ENCODE results near the gene ARIH1. TPM values are rescaled to one million over a fixed set of nuclear protein-coding genes. Genes with fewer than 3 reads are reported as not detected.
"Not testable (repeated sequence)": the region's sequence is repeated elsewhere in the genome, so short reads cannot be mapped to it uniquely, and the experiment has no call there.

Gene ARIH1
- 36.5 and 40.3 TPM in 2 replicates for total RNA-seq

DNA sequence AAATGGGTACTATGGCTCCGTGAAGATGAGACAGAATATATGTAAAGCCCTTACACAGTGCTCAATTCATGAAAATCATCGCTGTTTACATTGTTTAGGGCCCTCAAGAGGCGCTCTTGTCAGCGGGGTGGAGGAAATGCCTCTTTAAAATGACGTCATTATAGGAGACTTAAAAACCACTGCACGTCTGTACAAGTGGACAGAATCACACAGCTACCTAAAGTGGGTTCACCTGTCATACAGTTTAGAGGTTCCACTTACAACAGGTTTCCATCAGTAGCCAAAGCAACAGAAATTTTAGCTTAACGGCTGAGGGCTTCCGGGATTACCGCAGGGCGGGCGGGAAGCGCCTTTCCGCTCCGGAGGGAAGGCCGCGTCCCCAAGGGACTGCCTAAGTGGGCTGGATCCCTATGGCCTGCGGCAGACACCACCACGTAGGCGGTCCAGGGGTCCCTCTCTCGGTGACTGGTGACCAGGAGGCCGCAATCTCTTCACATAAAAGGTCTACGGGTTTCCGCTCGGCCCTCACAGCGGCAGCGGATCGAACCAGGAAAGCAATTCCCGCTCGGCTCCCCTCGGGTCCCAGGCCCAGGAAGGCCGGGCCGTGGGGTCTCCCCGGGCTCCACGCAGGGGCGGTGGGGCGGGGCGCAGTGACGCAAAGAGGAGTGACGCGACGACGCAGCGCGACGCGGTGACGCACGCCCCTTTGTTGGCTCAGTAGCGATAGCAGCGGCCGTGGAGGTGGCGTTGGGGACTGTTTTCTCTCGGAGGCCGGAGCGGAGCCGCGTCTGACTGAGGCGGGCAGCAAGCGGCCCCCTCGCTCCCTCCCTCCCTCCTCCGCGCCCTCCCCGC lies at the start of gene ARIH1:
ARIH1 (plus strand) TSS at position 717 of the 852 bp plus-strand sequence. CDS start 310 bp downstream, outside the sequence.
- peak; percentile 73 for DNase-seq (ENCODE audit: extremely low read depth, low read depth, low spot score)

GRCh38 chr15:72426753-72427152 lies 47.4 kb upstream of the ARIH1 start:
- DNase-seq (ENCODE audit: extremely low read depth, low read depth, low spot score) = no peak

DNA sequence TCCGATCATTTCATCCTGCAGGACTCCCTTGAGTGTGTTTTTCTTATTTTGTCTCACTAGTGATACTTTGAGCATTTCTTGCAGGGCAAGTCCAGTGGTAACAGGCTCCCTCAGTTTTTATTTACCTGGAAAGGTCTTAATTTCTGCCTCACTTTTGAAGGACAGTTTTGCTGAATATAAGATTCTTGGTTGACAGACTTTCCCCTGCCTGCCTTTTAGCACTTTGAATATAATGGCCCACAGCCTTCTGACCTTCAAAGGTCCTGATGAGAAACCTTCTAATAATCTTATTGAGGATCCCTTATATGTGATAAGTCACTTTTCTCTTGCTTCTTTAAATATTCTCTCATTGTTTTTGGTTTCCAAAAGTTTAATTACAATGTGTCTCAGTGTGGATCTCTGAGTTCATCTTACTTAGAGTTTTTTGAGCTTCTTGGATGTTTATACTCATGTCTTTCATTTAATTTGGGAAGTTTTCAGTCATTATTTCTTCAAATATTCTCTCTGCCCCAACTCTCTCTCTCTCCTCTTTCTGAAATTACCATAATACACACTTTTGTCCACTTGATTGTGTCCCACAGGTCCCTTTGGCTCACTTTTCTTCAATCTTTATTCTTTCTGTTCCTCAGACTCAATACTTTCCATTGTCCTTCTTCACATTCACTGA lies 36.3 kb upstream of the ARIH1 start:
- DNase-seq (ENCODE audit: extremely low read depth, low read depth, low spot score) = no peak

DNA sequence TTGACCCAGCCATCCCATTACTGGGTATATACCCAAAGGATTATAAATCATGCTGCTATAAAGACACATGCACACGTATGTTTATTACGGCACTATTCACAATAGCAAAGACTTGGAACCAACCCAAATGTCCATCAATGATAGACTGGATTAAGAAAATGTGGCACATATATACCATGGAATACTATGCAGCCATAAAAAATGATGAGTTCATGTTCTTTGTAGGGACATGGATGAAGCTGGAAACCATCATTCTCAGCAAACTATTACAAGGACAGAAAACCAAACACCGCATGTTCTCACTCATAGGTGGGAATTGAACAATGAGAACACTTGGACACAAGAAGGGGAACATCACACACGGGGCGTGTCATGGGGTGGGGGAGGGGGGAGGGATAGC lies 31.3 kb upstream of the ARIH1 start:
- not testable (repeated sequence) for DNase-seq (ENCODE audit: extremely low read depth, low read depth, low spot score)

DNA sequence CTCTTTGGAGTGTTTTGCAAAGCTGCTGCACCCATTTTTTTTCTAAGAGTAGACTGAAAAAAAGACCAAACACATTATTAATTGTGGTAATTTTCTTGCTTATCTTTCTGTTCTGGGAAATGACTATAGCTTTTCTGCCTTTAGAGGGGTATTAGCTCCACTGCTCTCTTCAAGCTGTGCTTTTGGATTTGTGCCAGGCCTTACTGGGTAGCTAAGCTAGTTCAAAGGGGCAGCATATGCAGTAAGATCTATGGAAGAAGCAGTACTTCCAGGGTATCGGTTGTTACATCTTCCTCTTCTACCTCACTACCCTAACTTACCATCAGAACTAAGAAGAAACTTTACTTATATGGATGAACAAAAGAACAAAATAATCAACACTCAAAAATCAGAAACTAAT lies 28.7 kb upstream of the ARIH1 start:
- DNase-seq (ENCODE audit: extremely low read depth, low read depth, low spot score) = no peak

GRCh38 chr15:72450805-72451204 lies 23.3 kb upstream of the ARIH1 start:
- no peak for DNase-seq (ENCODE audit: extremely low read depth, low read depth, low spot score)

DNA sequence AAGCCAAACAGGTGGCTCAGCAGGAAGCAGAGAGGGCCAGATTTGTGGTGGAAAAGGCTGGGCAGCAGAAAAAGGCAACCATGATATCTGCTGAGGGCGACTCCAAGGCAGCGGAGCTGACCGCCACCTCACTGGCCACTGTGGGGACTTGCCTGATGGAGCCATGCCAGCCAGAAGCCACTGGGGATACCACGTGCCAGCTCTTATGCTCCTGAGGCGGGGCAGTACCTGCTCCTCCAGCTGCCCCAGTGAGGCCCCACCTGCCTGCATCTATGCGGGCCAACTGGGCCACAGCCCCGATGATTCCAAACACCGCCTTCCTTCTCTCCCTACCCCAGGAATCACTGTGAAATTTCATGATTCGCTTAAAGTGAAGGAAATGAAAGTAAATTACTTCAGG lies 22.9 kb upstream of the ARIH1 start:
- no peak for DNase-seq (ENCODE audit: extremely low read depth, low read depth, low spot score)

DNA sequence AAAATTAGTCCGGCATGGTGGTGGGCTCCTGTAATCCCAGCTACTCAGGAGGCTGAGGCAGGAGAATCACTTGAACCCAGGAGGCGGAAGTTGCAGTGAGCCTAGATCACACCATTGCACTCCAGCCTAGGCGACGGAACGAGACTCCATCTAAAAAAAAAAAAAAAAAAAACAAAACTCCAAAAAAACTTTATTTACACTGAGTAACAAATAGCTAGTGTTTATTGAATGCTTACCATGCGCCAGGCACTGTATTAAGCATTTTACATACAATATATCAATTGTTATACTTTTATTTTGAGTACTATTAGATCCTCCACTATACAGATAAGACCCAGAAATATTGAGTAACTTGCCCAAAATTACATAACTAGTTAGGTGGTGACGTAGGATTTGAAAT lies 17.4 kb upstream of the ARIH1 start:
- DNase-seq (ENCODE audit: extremely low read depth, low read depth, low spot score) = no peak

DNA sequence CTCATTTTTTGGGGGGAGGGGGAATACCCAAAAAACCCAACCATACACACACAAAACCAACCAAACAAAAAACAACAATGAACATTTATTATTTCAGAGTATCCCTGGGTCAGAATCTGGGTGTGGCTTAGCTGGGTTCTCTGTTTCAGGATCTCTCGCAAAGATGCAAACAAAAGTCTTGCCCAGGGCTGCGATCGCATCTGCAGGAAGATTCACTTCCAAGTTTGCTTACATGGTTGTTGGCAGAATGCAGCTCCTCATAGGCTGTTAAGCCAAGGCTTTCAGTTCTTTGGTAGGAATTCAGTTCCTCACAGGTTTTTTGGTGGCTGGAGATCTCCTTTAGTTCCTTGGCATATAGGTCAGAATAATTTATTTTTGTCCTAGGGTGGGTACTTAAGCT lies 13.7 kb upstream of the ARIH1 start:
- no peak for DNase-seq (ENCODE audit: extremely low read depth, low read depth, low spot score)

DNA sequence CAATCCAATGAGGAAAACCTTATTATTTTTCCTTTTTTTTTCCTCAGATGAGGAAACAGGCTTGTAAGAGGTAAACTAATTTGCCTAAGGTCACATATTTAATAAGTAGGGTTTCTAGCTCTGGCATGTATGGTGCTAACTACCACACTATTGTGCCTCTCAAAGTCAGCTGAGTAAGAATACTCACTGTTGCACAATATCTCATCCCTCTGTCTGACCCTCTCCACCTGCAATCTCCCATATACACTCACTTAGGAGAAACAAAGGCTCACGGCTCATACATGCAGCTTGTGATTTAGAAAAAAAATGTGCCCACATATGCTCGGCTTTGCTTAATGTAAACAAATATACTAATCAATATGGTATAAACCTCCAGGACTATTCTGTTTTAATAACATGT lies 10.4 kb upstream of the ARIH1 start:
- no peak for DNase-seq (ENCODE audit: extremely low read depth, low read depth, low spot score)

DNA sequence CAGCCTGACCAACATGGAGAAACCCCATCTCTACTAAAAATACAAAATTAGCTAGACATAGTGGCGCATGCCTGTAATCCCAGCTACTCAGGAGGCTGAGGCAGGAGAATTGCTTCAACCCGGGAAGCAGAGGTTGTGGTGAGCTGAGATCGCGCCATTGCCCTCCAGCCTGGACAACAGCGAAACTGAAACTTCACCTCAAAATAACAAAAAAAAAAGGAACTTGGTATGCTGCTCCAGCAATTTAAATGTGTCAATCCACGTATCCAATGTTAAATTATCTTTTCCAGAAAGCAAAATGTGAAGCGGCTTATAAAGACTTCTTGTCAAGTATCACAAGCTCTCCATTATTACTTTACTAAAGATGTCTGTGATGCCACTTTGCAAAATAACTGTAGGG lies 9.9 kb upstream of the ARIH1 start:
- DNase-seq (ENCODE audit: extremely low read depth, low read depth, low spot score) = no peak

GRCh38 chr15:72468103-72468502 lies 6.0 kb upstream of the ARIH1 start:
- DNase-seq (ENCODE audit: extremely low read depth, low read depth, low spot score) = no peak

GRCh38 chr15:72472992-72473610 lies 1.0 kb upstream of the ARIH1 start:
- DNase-seq (ENCODE audit: extremely low read depth, low read depth, low spot score) = no peak

DNA sequence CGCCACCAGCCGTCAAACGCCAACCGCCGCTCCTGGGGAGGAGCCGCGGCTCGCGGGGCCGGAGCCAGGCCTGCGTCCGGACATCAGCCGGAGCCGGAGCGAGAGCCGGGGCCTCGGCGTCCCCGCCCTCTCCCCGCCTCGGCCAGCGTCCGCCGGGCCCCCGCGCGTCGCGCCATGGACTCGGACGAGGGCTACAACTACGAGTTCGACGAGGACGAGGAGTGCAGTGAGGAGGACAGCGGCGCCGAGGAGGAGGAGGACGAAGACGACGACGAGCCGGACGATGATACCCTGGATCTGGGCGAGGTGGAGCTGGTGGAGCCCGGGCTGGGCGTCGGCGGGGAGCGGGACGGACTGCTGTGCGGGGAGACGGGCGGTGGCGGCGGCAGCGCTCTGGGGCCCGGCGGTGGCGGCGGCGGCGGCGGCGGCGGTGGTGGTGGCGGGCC lies 359 bp downstream of the ARIH1 start:
- no peak for DNase-seq (ENCODE audit: extremely low read depth, low read depth, low spot score)

DNA sequence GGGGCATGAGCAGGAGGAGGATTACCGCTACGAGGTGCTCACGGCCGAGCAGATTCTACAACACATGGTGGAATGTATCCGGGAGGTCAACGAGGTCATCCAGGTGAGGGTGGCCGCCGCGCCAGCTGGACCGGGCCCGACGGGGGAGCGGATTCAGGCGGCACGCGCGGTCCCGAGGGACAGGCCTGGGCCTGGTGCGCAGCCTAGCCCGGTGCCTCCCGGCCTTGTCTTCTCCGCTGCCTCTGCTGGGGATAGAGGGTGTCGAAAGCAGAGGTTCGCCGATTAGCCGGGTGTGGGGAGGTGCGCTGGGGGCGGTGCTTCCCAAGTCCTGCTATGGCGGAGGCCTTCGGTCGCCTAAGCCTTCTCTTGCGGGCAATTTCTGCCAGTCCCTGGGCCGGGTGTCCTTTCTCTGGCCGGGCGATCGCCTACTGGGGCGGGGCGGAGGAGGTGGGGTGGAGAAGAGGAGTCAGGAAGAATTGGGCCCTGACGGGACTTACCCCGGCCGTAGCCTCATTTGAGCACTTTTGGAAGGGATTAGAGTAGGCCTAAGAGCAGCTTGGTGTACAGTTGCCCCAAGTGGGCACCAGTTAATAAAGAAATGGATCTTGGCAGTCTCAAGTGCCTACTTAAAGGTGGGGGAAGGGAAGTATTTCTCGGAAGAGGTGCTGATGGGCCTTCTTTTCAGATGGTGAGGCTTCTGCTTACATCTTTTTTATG lies 940 bp downstream of the ARIH1 start:
- no peak for DNase-seq (ENCODE audit: extremely low read depth, low read depth, low spot score)

DNA sequence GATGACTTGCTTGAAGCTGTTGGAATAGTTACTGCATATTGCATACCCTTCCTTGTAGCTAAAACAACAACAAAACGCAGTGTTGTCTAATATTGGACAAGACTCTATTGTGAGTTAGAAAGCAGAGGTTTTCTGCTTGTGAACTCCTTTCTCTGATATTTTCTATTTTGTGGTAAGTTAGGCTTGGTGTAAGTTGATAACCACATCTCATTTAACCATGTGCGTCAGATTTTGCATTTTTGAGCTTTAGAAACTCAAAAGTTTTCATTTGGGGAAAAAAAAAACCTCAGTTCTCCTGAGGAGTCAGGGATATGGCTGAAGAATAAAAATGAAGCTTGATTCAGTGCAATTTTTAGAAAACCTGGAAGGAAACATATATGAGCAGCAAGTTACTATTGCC lies 1.5 kb downstream of the ARIH1 start:
- no peak for DNase-seq (ENCODE audit: extremely low read depth, low read depth, low spot score)

- not testable (repeated sequence) for DNase-seq (ENCODE audit: extremely low read depth, low read depth, low spot score)
Observed at GRCh38 chr15:72476330-72476729, 2.2 kb downstream of the ARIH1 start.

GRCh38 chr15:72481015-72481659 lies 7.0 kb downstream of the ARIH1 start:
- DNase-seq (ENCODE audit: extremely low read depth, low read depth, low spot score) = no peak

DNA sequence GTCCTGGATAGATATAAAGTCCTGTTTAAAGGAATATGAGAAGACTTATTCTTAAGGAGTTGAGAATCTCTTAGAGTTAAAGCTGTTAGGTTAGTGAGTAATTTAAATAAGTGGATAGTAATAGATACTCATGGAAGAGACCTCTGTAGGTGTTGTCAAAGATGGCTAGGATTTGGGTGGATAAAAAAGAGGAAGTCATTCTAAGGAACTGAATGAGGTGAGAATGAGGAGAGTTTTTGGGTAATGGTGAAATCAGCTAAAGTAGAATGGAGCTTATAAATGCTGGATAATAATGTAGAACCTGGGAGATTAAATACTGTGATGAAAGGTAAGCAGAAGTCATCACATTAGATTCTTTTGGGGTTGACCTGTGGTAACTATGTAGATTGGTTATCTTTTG lies 8.1 kb downstream of the ARIH1 start:
- no peak for DNase-seq (ENCODE audit: extremely low read depth, low read depth, low spot score)

DNA sequence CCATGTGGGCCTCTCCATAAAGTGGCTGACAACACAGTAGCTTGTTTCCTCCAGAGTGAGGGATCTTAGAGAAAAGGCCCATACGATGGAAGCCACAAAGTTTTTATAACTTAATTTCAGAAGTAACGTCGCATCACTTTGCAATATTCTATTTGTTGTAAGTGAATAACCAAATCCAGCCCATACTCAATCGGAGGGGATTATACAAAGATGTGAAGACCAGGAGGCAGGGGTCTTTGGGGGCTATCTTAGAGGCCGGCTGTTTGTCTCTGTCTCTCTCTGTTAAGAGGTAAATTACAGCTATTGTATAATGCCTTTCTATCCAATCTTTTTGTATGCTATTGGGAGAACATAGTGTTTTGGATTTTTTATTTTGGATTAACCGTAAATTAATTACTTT lies 9.1 kb downstream of the ARIH1 start:
- DNase-seq (ENCODE audit: extremely low read depth, low read depth, low spot score) = no peak

DNA sequence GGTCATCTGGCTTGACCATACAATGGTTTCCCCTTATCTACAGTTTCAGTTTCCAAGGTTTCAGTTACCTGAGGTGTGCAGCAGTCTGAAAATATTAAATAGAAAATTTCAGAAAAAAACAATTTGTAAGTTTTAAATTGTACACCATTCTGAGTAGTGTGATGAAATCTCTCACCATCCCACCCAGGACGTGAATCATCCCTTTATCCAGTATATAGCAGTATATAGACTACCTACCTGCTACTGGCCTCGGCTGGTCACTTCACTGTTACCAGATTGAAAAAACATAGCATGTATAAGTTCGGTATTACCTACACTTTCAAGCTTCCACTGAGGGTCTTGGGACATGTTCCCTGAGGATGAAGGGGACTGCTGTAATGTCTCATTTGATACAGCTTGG lies 12.0 kb downstream of the ARIH1 start:
- no peak for DNase-seq (ENCODE audit: extremely low read depth, low read depth, low spot score)
